Activated naive CD4-positive, alpha-beta T cell treated with anti-CD3 and anti-CD28 coated beads, Interleukin-2, amount 10 ng/mL, durations not matched to agents 7 days and 5 days (primary cell): Measurements from ENCODE around the gene EPHA10.
A peak's percentile ranks its signal among the peaks of the same experiment; 100 is the strongest.
"Not testable (repeated sequence)": the region's sequence is repeated elsewhere in the genome, so short reads cannot be mapped to it uniquely, and the experiment has no call there.

Source experiments
- CTCF ChIA-PET: fragments of 350-600 bp; sonication (Branson Sonifier 250); formaldehyde crosslinking; loops from one replicate; lab custom pipeline; 2021; ENCODE audit warnings: antibody characterized with exemption; lab: Charles Lee
- DNase-seq: peaks from one replicate; pipeline ENCODE4 v3.0.0-alpha.2; 2020
- H3K27ac Mint-ChIP-seq: one replicate; pipeline ENCODE4 v1.8.0; 2021; ENCODE audit warnings: mild to moderate bottlenecking, moderate library complexity, mixed read lengths
- H3K27me3 Mint-ChIP-seq: one replicate; pipeline ENCODE4 v1.8.0; 2021; ENCODE audit warnings: mild to moderate bottlenecking, mixed read lengths
- H3K36me3 Mint-ChIP-seq: one replicate; pipeline ENCODE4 v1.8.0; 2021; ENCODE audit warnings: mixed read lengths
- H3K4me1 Mint-ChIP-seq: one replicate; pipeline ENCODE4 v1.8.0; 2021; ENCODE audit warnings: mixed read lengths
- H3K4me3 Mint-ChIP-seq: one replicate; pipeline ENCODE4 v1.8.0; 2021; ENCODE audit warnings: mild to moderate bottlenecking, moderate library complexity, mixed read lengths
- H3K9me3 Mint-ChIP-seq: one replicate; pipeline ENCODE4 v1.8.0; 2021; ENCODE audit warnings: mixed read lengths

The EPHA10 gene

GRCh38 chr1:37794372-37795339 is 29.7 kb upstream of the EPHA10 start:
- Mint-ChIP-seq H3K27ac (no peak overlapping the region), H3K9me3 (no peaks in the 10 kb centered on the region), H3K4me1 (peaks cover 16% of the 10 kb centered on the region), H3K27me3 (peaks cover 62% of the 10 kb centered on the region), H3K36me3 (peaks cover 3% of the 10 kb centered on the region), H3K4me3 (peak overlapping the region; percentile 65)
- DNase-seq = no peak
- CTCF ChIA-PET = interaction anchor here (0.7 kb wide), 1 partner anchor 33 kb away, joined by 3 read pairs; no protein-coding TSS in a partner anchor

DNA sequence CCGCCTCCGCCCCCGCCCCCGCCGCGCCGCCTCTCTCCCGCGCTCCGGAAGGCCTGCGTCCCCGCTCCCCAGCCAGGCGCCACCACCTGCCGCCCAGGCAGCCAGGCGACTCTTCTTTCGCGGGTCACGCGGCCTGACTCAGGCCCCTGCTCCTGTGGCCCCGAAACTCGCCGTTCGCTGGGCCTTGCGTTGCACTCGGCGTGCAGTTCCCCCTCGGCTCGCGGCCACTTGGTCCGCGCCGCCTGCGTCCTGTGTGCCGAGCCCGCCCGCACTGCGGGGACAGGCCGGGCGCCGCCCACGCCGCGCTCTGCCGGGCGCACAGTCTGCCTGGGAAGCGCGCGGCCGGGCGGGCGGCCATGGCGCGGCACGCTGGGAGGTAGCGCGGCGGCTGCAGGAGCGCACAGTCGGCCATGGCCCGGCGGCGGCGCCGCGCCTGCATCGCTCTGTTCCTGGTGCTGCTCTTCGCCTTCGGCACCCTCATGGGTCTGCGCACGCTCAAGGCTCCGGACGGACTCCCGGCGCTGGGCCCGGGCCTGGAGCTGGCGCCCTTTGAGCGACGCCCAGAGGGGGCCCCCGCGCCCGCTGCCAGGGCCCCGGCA is 29.0 kb upstream of the EPHA10 start, which contains the start of gene MANEAL:
Gene MANEAL (plus strand): TSS at position 75 of the 599 bp plus-strand sequence. CDS start 336 bp downstream, at position 411.
- H3K9me3 Mint-ChIP-seq = no peaks in the 10 kb centered on the region
- H3K27me3 Mint-ChIP-seq = peaks cover 65% of the 10 kb centered on the region
- H3K4me3 Mint-ChIP-seq = peak within 1 kb of the TSS; percentile 65
- H3K27ac Mint-ChIP-seq = no peak within 1 kb of the TSS
- CTCF ChIA-PET = no interaction called here
- DNase-seq = peak; percentile 47
- H3K4me1 Mint-ChIP-seq = peaks cover 16% of the 10 kb centered on the region
- H3K36me3 Mint-ChIP-seq = no peaks in the 10 kb centered on the region

DNA sequence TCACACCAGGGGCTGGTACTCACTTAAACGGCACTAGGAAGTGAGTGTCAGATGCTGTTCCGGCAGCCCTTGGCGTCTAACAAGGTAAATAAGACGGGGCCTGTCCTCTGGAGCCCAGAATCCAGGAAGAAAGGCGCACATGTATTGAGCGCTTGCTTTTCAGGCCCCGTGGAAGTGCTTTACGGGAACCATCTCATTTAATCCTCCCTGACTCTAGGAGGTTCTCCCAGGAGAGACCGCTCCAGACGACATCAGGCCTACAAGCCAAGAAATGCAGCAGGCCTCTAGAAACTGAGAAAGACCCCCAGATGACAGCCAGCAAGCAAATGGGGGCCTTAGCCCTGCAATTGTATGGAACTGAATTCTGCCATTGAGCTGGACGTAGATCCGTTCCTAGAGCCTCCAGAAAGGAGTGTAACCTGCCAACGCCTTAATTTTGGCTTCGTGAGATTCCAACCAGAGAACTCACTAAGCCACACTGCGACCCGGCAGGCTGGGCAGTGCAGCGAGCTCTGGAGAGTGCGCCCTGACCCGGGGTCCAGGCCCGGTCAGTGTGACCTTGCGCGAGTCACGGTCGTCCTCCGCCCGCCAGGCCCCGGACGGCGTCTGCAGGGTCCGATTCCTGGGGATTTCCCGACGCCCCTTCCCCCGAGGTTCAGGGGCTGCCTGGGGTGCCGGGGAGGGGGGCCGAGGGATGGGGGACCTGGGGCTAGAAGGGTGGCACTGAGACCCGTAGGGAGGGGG is 28.2 kb upstream of the EPHA10 start:
- Mint-ChIP-seq H3K27me3 (peaks cover 69% of the 10 kb centered on the region), H3K27ac (no peak overlapping the region), H3K4me3 (peak overlapping the region; percentile 26), H3K36me3 (no peaks in the 10 kb centered on the region), H3K4me1 (peaks cover 16% of the 10 kb centered on the region), H3K9me3 (no peaks in the 10 kb centered on the region)
- CTCF ChIA-PET = no interaction called here
- no peak for DNase-seq

DNA sequence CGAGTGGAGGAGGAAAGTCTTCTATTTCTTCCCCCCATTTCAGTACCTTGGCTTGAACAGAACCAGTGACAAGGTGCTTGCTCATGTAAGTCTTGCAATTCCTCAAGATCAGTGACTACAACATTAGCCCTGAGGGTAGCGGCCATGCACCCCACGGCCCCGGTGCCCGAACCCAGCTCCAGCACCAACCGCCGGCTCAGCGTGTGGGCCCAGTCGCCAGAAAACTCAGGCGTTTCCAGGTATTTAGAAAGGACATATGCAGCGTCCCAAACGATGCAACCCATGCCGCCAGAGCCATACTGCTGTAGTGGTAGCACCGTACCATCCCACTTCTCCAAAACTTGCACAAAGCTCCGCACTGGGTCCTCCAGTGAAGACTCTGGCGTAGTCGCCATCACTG is 17.6 kb upstream of the EPHA10 start:
- no peak for DNase-seq
- Mint-ChIP-seq H3K4me3 (no peak overlapping the region), H3K27me3 (peaks cover 33% of the 10 kb centered on the region), H3K36me3 (no peaks in the 10 kb centered on the region), H3K9me3 (no peaks in the 10 kb centered on the region), H3K4me1 (no peaks in the 10 kb centered on the region), H3K27ac (no peak overlapping the region)
- CTCF ChIA-PET = no interaction called here

DNA sequence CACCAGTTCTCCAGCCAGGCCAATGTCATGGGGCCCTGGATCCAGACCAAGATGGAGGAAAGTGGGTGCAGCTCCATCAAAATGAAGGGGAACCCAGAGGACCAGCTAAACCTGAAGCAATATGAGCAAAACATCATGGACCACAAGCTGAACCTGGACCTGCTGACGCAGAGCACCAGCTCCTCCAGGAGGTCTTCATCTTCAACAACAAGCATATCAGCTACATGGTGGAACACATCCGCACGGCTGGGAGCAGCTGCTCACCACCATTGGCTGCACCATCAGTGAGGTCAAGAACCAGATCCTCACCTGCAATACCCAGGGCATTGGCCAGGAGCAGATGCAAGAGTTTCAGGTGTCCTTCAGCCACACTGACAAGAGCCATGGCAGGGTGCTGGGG is 13.7 kb upstream of the EPHA10 start:
- CTCF ChIA-PET = no interaction called here
- Mint-ChIP-seq H3K9me3 (no peaks in the 10 kb centered on the region), H3K4me1 (no peaks in the 10 kb centered on the region), H3K4me3 (no peak overlapping the region), H3K36me3 (no peaks in the 10 kb centered on the region), H3K27me3 (peaks cover 26% of the 10 kb centered on the region), H3K27ac (no peak overlapping the region)
- no peak for DNase-seq

DNA sequence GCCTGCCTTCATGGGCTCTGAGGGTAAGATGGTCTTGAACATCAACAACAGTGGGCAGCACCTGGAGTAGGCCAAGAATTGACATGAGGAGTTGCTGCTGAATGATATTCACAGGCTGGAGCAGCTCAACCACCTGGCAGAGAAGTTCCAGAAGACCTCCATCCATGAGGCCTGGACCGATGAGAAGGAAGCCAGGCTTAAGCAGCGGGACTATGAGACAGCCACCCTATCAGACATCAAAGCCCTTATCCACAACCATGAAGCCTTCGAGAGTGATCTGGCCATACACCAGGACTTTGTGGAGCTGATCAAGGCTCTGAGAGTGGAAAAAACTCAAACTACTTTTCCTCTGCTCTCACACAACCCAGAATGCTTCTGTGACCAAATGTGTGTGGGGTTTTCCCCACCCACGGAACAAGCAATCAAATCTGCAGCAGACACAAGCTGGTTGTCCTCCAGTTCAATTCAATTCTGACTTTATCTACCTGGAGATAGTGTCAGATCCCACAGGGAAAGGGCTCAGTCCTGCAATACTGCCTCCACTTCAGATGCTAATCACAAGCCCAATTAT is 12.1 kb upstream of the EPHA10 start:
- CTCF ChIA-PET = no interaction called here

GRCh38 chr1:37771440-37771839 is 6.5 kb upstream of the EPHA10 start:
- H3K9me3 Mint-ChIP-seq, H3K36me3 Mint-ChIP-seq, CTCF ChIA-PET, H3K27ac Mint-ChIP-seq, H3K4me3 Mint-ChIP-seq, DNase-seq, H3K4me1 Mint-ChIP-seq: not testable (repeated sequence)
- H3K27me3 Mint-ChIP-seq = peaks cover 42% of the 10 kb centered on the region

More for the DNA sequence above, 12.1 kb upstream of the EPHA10 start:
- Mint-ChIP-seq H3K27me3 (peaks cover 19% of the 10 kb centered on the region), H3K9me3 (no peaks in the 10 kb centered on the region), H3K27ac (no peak overlapping the region), H3K4me3 (no peak overlapping the region), H3K4me1 (no peaks in the 10 kb centered on the region), H3K36me3 (no peaks in the 10 kb centered on the region)
- no peak for DNase-seq

DNA sequence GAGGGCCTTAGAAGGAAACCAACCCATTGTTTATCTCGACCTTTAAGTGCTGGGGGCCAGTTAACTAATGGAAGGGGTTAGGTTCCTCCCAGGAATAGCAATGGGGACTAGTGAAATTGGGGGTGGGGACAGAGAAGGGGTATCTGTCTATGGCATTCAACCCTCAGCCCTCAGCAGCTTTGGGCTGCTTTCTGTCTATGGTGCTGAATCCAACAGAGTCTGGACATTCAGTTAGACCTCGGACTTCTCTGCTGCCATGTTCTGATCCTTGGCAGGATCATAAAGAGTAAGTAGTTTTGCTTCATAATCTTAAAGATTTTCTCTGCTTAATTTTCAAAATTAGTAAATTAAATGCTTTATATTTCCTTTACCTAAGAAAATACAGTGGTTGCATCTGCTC is 2.6 kb upstream of the EPHA10 start:
- Mint-ChIP-seq H3K36me3 (no peaks in the 10 kb centered on the region), H3K4me3 (no peak overlapping the region), H3K9me3 (no peaks in the 10 kb centered on the region), H3K27ac (no peak overlapping the region), H3K27me3 (peaks cover 76% of the 10 kb centered on the region), H3K4me1 (peaks cover 9% of the 10 kb centered on the region)
- CTCF ChIA-PET = no interaction called here
- DNase-seq = no peak

DNA sequence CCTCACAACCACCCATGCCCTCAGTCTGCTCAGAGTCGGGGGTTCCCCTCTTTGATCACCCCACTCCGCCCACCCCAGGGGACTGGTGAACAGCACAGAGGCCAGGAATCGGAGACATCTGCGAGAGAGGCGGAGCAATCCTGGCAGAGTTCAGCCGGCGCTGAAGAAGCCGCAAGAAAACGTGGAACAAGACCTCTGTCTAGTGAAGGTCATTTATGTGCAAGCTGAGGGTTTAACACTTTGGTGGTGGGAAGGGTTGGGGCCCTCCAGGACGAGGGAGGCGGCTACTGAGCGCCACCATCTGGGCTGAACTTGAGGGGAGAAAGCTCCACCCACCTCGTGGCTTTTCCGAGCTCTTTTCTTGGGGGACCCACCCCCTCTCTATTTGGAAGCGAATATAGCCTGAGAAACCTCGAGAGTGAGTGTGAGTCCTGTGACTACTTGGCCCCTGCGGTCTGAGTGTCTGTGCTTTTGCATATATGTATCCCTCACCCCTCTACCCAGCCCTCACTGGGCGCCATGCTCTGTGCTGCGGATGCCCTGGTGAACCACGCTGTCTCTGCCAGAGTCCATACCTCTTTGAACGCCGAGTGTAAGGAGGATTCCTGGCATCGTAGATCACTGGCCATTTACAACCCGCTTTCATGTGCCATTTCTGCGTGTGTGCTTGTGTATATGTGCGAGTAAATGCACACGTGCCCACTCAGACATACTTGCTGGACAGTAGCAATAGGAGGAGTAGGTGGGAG is 1.2 kb upstream of the EPHA10 start:
- Mint-ChIP-seq H3K27me3 (peaks cover 90% of the 10 kb centered on the region), H3K4me1 (peaks cover 9% of the 10 kb centered on the region), H3K36me3 (no peaks in the 10 kb centered on the region), H3K4me3 (no peak overlapping the region), H3K27ac (no peak overlapping the region), H3K9me3 (no peaks in the 10 kb centered on the region)
- CTCF ChIA-PET = interaction anchor here (0.5 kb wide), 1 partner anchor 31 kb away, joined by 4 read pairs; no protein-coding TSS in a partner anchor
- DNase-seq = no peak

- H3K4me1 Mint-ChIP-seq = peaks cover 9% of the 10 kb centered on the region
- CTCF ChIA-PET = no interaction called here
- H3K27me3 Mint-ChIP-seq = peaks cover 84% of the 10 kb centered on the region
- H3K4me3 Mint-ChIP-seq = no peak overlapping the region
- H3K36me3 Mint-ChIP-seq = no peaks in the 10 kb centered on the region
- H3K9me3 Mint-ChIP-seq = no peaks in the 10 kb centered on the region
- H3K27ac Mint-ChIP-seq = no peak overlapping the region
- peak; percentile 74 for DNase-seq
Observed at GRCh38 chr1:37764414-37764825, 500 bp downstream of the EPHA10 start.

- DNase-seq = no peak
- Mint-ChIP-seq H3K27ac (no peak overlapping the region), H3K9me3 (no peaks in the 10 kb centered on the region), H3K27me3 (peaks cover 79% of the 10 kb centered on the region), H3K4me3 (no peak overlapping the region), H3K4me1 (peaks cover 9% of the 10 kb centered on the region), H3K36me3 (no peaks in the 10 kb centered on the region)
- CTCF ChIA-PET = no interaction called here
Observed at GRCh38 chr1:37763791-37764413, 1.0 kb downstream of the EPHA10 start.

- Mint-ChIP-seq H3K4me3 (no peak overlapping the region), H3K9me3 (no peaks in the 10 kb centered on the region), H3K27ac (no peak overlapping the region), H3K4me1 (peaks cover 9% of the 10 kb centered on the region), H3K27me3 (peaks cover 66% of the 10 kb centered on the region), H3K36me3 (no peaks in the 10 kb centered on the region)
- no peak for DNase-seq
- CTCF ChIA-PET = no interaction called here
Observed at GRCh38 chr1:37762516-37762915, 2.4 kb downstream of the EPHA10 start.

DNA sequence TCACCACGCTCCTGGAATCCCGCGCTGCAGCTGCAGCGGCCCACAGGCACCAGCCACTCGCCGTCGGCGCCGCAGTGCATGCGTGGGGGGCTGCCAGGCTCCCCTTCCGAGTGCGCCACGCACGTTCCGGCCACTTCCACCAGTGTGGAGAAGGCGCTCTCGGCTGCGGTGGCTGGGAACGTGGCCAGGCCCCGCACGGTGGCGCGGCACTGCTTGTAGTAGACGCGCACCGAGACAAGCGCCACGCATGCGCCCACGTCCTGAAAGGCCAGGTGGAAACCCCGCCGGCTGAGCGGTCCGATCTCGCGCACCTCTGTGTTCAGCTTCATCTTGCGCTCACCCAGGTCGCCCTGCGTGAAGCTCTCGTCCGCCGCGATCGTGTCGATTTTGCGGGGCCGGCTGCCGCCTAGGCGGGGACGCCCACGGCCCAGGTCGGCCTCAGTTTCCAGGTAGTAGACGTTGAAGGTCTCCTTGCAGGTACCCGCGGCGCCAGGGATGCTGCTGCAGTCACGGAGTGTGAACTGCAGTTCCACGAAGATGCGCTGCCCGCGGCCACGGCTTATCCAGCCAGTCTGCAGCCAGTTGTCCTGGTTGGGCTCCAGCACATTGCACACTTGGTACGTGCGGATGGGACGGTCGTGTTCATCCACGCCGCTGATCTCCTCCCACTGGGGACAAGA is 3.4 kb downstream of the EPHA10 start:
- CTCF ChIA-PET = no interaction called here
- H3K4me1 Mint-ChIP-seq = peaks cover 9% of the 10 kb centered on the region
- H3K27me3 Mint-ChIP-seq = peaks cover 57% of the 10 kb centered on the region
- H3K4me3 Mint-ChIP-seq = no peak overlapping the region
- no peaks in the 10 kb centered on the region for H3K9me3 Mint-ChIP-seq
- no peak overlapping the region for H3K27ac Mint-ChIP-seq
- no peak for DNase-seq
- H3K36me3 Mint-ChIP-seq = no peaks in the 10 kb centered on the region
